ENCODE data around the gene PTK7. TPM values are rescaled to one million over a fixed set of nuclear protein-coding genes. Genes with fewer than 3 reads are reported as not detected.

PTK7 gene
- polyA plus RNA-seq, 1 experiment = 146 TPM

GRCh38 chr6:43144879-43145278 is 68.8 kb downstream of the PTK7 start:
- ChIA-PET CTCF (interaction anchor here (0.6 to 1.7 kb wide), 3 partner anchors 48 to 91 kb away, joined by 6 to 10 read pairs (median 7); partner anchors contain the start of gene CUL7), POLR2A (no interaction called here)
- H3K4me3 ChIP-seq (ENCODE audit: low read depth, low read length) = no peak overlapping the region
- no peak for TF ChIP-seq CTCF (IDR thresholded peaks at IDR 0.05; ENCODE audit: low read depth, low read length)
- H3K9me3 ChIP-seq (ENCODE audit: control insufficient read depth, insufficient read depth, low read length) = no peaks in the 10 kb centered on the region
- no peak overlapping the region for H3K27ac ChIP-seq (ENCODE audit: low read depth, low read length)
- DNase-seq (ENCODE audit: low read depth, low spot score) = no peak
- H3K27me3 ChIP-seq (ENCODE audit: control insufficient read depth, insufficient read depth, low read length) = no peaks in the 10 kb centered on the region

GRCh38 chr6:43146261-43146660 is 70.1 kb downstream of the PTK7 start:
- Histone ChIP-seq H3K27me3 (ENCODE audit: control insufficient read depth, insufficient read depth, low read length) (no peaks in the 10 kb centered on the region), H3K4me3 (ENCODE audit: low read depth, low read length) (no peak overlapping the region), H3K9me3 (ENCODE audit: control insufficient read depth, insufficient read depth, low read length) (no peaks in the 10 kb centered on the region), H3K27ac (ENCODE audit: low read depth, low read length) (no peak overlapping the region)
- POLR2A ChIA-PET = no interaction called here
- TF ChIP-seq CTCF (IDR thresholded peaks at IDR 0.05; ENCODE audit: low read depth, low read length) = no peak
- CTCF ChIA-PET = no interaction called here
- no peak for DNase-seq (ENCODE audit: low read depth, low spot score)

- DNase-seq (ENCODE audit: low read depth, low spot score) = no peak
- TF ChIP-seq CTCF (IDR thresholded peaks at IDR 0.05; ENCODE audit: low read depth, low read length) = no peak
- Histone ChIP-seq H3K4me3 (ENCODE audit: low read depth, low read length) (no peak overlapping the region), H3K27me3 (ENCODE audit: control insufficient read depth, insufficient read depth, low read length) (no peaks in the 10 kb centered on the region), H3K9me3 (ENCODE audit: control insufficient read depth, insufficient read depth, low read length) (no peaks in the 10 kb centered on the region), H3K27ac (ENCODE audit: low read depth, low read length) (no peak overlapping the region)
- CTCF ChIA-PET = interaction anchor here (0.9 kb wide), 1 partner anchor 175 kb away, joined by 3 read pairs; no protein-coding TSS in a partner anchor
- POLR2A ChIA-PET = no interaction called here
Measured at GRCh38 chr6:43146709-43147688, 70.9 kb downstream of the PTK7 start.

GRCh38 chr6:43147691-43148477 is 71.8 kb downstream of the PTK7 start:
- CTCF ChIA-PET = interaction anchor here (0.9 kb wide), 1 partner anchor 176 kb away, joined by 3 read pairs; no protein-coding TSS in a partner anchor
- Histone ChIP-seq H3K27me3 (ENCODE audit: control insufficient read depth, insufficient read depth, low read length) (no peaks in the 10 kb centered on the region), H3K4me3 (ENCODE audit: low read depth, low read length) (no peak overlapping the region), H3K9me3 (ENCODE audit: control insufficient read depth, insufficient read depth, low read length) (no peaks in the 10 kb centered on the region), H3K27ac (ENCODE audit: low read depth, low read length) (no peak overlapping the region)
- TF ChIP-seq CTCF (IDR thresholded peaks at IDR 0.05; ENCODE audit: low read depth, low read length) = no peak
- POLR2A ChIA-PET = no interaction called here
- DNase-seq (ENCODE audit: low read depth, low spot score) = no peak
